K562 (cell line): ENCODE data around the gene NDUFS8. TPM values are rescaled to one million over a fixed set of nuclear protein-coding genes. Genes with fewer than 3 reads are reported as not detected.

Source experiments
- CBFA2T2 ChIP-seq: fragments of 450-650 bp; conservative IDR thresholded peaks from 2 replicates; pipeline ENCODE4 v1.6.1; 2017; ENCODE audit warnings: mild to moderate bottlenecking
- CC2D1A ChIP-seq: fragments of 450-650 bp; IDR thresholded peaks from 2 replicates; pipeline ENCODE4 v1.6.1; 2017; ENCODE audit warnings: mild to moderate bottlenecking
- EP300 ChIP-seq: IDR thresholded peaks from 2 replicates; pipeline ENCODE4 v1.6.1; 2012; ENCODE audit warnings: low read length, improper control_type of control experiment
- GATAD2B ChIP-seq: fragments of 450-650 bp; IDR thresholded peaks from 2 replicates; pipeline ENCODE4 v1.6.1; 2017; ENCODE audit warnings: mild to moderate bottlenecking, borderline replicate concordance
- JUN ChIP-seq, 2 experiments: sonication (generic) in 1 of 2; formaldehyde crosslinking in 1 of 2; IDR thresholded peaks; 2 replicates each; pipeline versions ENCODE4 v1.6.1 to v1.8.0; 2012 to 2022; ENCODE audit warnings: borderline replicate concordance in 2 of 2, mild to moderate bottlenecking in 2 of 2, improper control_type of control experiment in 1 of 2, low read depth in 1 of 2, low read length in 1 of 2, missing genetic modification reagents in 1 of 2
- LCOR ChIP-seq: sonication (generic); formaldehyde crosslinking; IDR thresholded peaks from 2 replicates; pipeline ENCODE4 v1.8.0; 2022; ENCODE audit warnings: mild to moderate bottlenecking, missing genetic modification reagents
- PRDM10 ChIP-seq: fragments of 450-650 bp; IDR thresholded peaks from 2 replicates; pipeline ENCODE4 v1.6.1; 2018; ENCODE audit not compliant: partially characterized antibody
- RERE ChIP-seq: sonication (generic); formaldehyde crosslinking; IDR thresholded peaks from 2 replicates; pipeline ENCODE4 v1.8.0; 2023; ENCODE audit warnings: missing genetic modification reagents, mild to moderate bottlenecking, borderline replicate concordance
- TEAD2 ChIP-seq: fragments of 450-650 bp; IDR thresholded peaks from 2 replicates; pipeline ENCODE4 v1.6.1; 2016; ENCODE audit warnings: missing genetic modification characterization, control low read depth, missing compliant biosample characterization
- TOE1 ChIP-seq, 2 experiments: fragments of 450-650 bp in 1 of 2; sonication (generic) in 1 of 2; formaldehyde crosslinking in 1 of 2; IDR thresholded peaks; 2 replicates each; pipeline versions ENCODE4 v1.7.1 to v1.8.0; 2016 to 2022; ENCODE audit warnings: borderline replicate concordance in 2 of 2, mild to moderate bottlenecking in 2 of 2, antibody characterized with exemption in 1 of 2, inconsistent platforms in 1 of 2, low read depth in 1 of 2, missing genetic modification reagents in 1 of 2, moderate library complexity in 1 of 2
- ZNF740 ChIP-seq, 3 experiments: fragments of 200-800 bp in 1 of 3; sonication (Bioruptor generic) in 1 of 3; sonication (generic) in 1 of 3; formaldehyde crosslinking in 1 of 3; IDR thresholded peaks; 2 replicates each; pipeline versions ENCODE4 v1.6.1 to v1.8.0; 2016 to 2022; ENCODE audit warnings: mild to moderate bottlenecking in 2 of 3, missing compliant biosample characterization in 2 of 3, missing genetic modification characterization in 2 of 3, missing genetic modification reagents in 1 of 3
- ZNF79 ChIP-seq: fragments of 250-450 bp; sonication (Bioruptor Pico); IDR thresholded peaks from 2 replicates; pipeline ENCODE4 v1.4.0; 2020; ENCODE audit warnings: low read depth, mild to moderate bottlenecking, moderate library complexity
- polyA plus RNA-seq, 8 experiments: library from polyadenylated mRNA; depleted of rRNA in 4 of 8; stranded (reverse) in 5 of 8; unstranded in 3 of 8; fragments of >200 nt; fragmentation: Nextera tagmentation in 2 of 8; fragmentation: Illumina TruSeq in 1 of 8; extraction: Ambion mirVana in 2 of 8; extraction: Trizol in 1 of 8; gene quantifications; 2 replicates each; pipeline versions ENCODE4 v1.2.1 to v1.2.3, GENCODE V29; 2011 to 2014; ENCODE audit warnings: inconsistent platforms in 1 of 8, missing spikeins in 1 of 8
- total RNA-seq, 7 experiments: library from RNA; depleted of rRNA in 6 of 7; stranded (reverse); fragments of >200 nt in 6 of 7; fragmentation: Illumina TruSeq in 2 of 7; extraction: Trizol in 2 of 7; gene quantifications; 2 replicates each; pipeline versions ENCODE4 v1.2.1 to v1.2.3, GENCODE V29; 2011 to 2021; ENCODE audit warnings: low replicate concordance in 1 of 7

The NDUFS8 gene
- total and polyA plus RNA-seq, 9 of the 15 experiments (the other 6 are each of a cell fraction or from before 2014, with no cell fraction given), result 36.5 to 351 (median 101) TPM

GRCh38 chr11:68043349-68044144 lies 13.1 kb downstream of the NDUFS8 start (continued):
- TF ChIP-seq ZNF740 (CRISPR knock-in tag; IDR thresholded peaks at IDR 0.05) (peak; percentile 49; the same call in 1 of the 2 replicates), ZNF740 (tag; IDR thresholded peaks at IDR 0.05) (peak in 1 of 2 experiments; percentile 16; a peak in 1 of 4 replicates), EP300 (peak; percentile 33), CC2D1A (peak; percentile 34; the same call in 1 of the 2 replicates), RERE (CRISPR knock-in tag) (no peak), TEAD2 (tag) (no peak), PRDM10 (peak; percentile 62), ZNF79 (CRISPR knock-in tag) (no peak), CBFA2T2 (peak; percentile 26; the same call in 1 of the 2 replicates), GATAD2B (no peak; the same call in 1 of the 2 replicates), LCOR (no peak), TOE1 (IDR thresholded peaks at IDR 0.05; ENCODE audit: borderline replicate concordance) (peak; percentile 61; the same call in 1 of the 2 replicates), TOE1 (CRISPR knock-in tag; IDR thresholded peaks at IDR 0.05; ENCODE audit: borderline replicate concordance, low read depth) (no peak), JUN (IDR thresholded peaks at IDR 0.05; ENCODE audit: borderline replicate concordance, low read depth, low read length) (peak; percentile 91), JUN (CRISPR knock-in tag; IDR thresholded peaks at IDR 0.05; ENCODE audit: borderline replicate concordance) (peak; percentile 82; the same call in 1 of the 2 replicates)
